Hepatocyte (in vitro differentiated cells): ENCODE measurements around the gene DNAJC15. TPM values are rescaled to one million over a fixed set of nuclear protein-coding genes. Genes with fewer than 3 reads are reported as not detected.
"Not testable (repeated sequence)": the region's sequence is repeated elsewhere in the genome, so short reads cannot be mapped to it uniquely, and the experiment has no call there.

Experiments used
- DNase-seq: peaks from one replicate; pipeline ENCODE4 v3.0.0-alpha.2; 2016; ENCODE audit warnings: low spot score
- H2AFZ ChIP-seq: fragments of 200-600 bp; sonication (generic); 2 replicates; pipeline ENCODE4 v1.6.0; 2016; ENCODE audit warnings: antibody characterized with exemption, mild to moderate bottlenecking
- H3K27ac ChIP-seq: fragments of 200-600 bp; sonication (generic); 2 replicates; pipeline ENCODE4 v1.5.1; 2016; ENCODE audit warnings: mild to moderate bottlenecking
- H3K27me3 ChIP-seq: fragments of 200-600 bp; sonication (generic); 2 replicates; pipeline ENCODE4 v1.6.1; 2016
- H3K36me3 ChIP-seq: fragments of 200-600 bp; sonication (generic); replicated peaks from 2 replicates; pipeline ENCODE4 v1.5.1; 2016; ENCODE audit warnings: low read depth; ENCODE audit not compliant: insufficient read depth
- H3K4me1 ChIP-seq: fragments of 200-600 bp; sonication (generic); 2 replicates; pipeline ENCODE4 v1.5.1; 2016; ENCODE audit warnings: mild to moderate bottlenecking, moderate library complexity; ENCODE audit not compliant: insufficient read depth
- H3K4me2 ChIP-seq: fragments of 200-600 bp; sonication (generic); 2 replicates; pipeline ENCODE4 v1.6.0; 2016
- H3K4me3 ChIP-seq: fragments of 200-600 bp; sonication (generic); 2 replicates; pipeline ENCODE4 v1.5.1; 2016; ENCODE audit warnings: mild to moderate bottlenecking
- H3K79me2 ChIP-seq: fragments of 200-600 bp; sonication (generic); 2 replicates; pipeline ENCODE4 v1.6.0; 2017; ENCODE audit warnings: mild to moderate bottlenecking
- H3K9me2 ChIP-seq: fragments of 200-600 bp; sonication (generic); replicated peaks from 2 replicates; pipeline ENCODE4 v1.6.0; 2017; ENCODE audit warnings: mild to moderate bottlenecking; ENCODE audit not compliant: insufficient read depth
- H3K9me3 ChIP-seq: fragments of 200-600 bp; sonication (generic); 2 replicates; pipeline ENCODE4 v1.5.1; 2016; ENCODE audit warnings: low read depth, mild to moderate bottlenecking
- H4K20me1 ChIP-seq: fragments of 200-600 bp; sonication (generic); 2 replicates; pipeline ENCODE4 v1.6.0; 2016; ENCODE audit warnings: mild to moderate bottlenecking; ENCODE audit not compliant: insufficient read depth, poor library complexity, severe bottlenecking
- EZH2 ChIP-seq: fragments of 200-600 bp; sonication (generic); IDR thresholded peaks from 2 replicates; pipeline ENCODE4 v1.6.1; 2016; ENCODE audit warnings: antibody characterized with exemption, mild to moderate bottlenecking, borderline replicate concordance
- EZH2phosphoT487 ChIP-seq: fragments of 200-600 bp; sonication (generic); IDR thresholded peaks from one replicate; pipeline ENCODE4 v1.6.1; 2018; ENCODE audit warnings: antibody characterized with exemption, mild to moderate bottlenecking, low read depth, moderate library complexity; ENCODE audit not compliant: unreplicated experiment, severe bottlenecking
- WGBS: methylation state at CpG from one replicate; pipeline ENCODE4 v1.1.6; 2016; ENCODE audit warnings: low lambda C conversion rate; ENCODE audit errors: missing lambda C conversion rate; 5-methylcytosine and 5-hydroxymethylcytosine counted together
- polyA plus RNA-seq: library from polyadenylated mRNA; unstranded; fragments of >200 nt; fragmentation: Nextera tagmentation; extraction: Ambion mirVana; gene quantifications from 2 replicates; pipeline ENCODE4 v1.2.1, GENCODE V29; 2016
- total RNA-seq: library from RNA; depleted of rRNA; stranded (reverse); fragments of >200 nt; gene quantifications from 2 replicates; pipeline ENCODE4 v1.2.3, GENCODE V29; 2014
- TF ChIP-seq, protein P1 (sequence below): fragments of 200-600 bp; sonication (generic); IDR thresholded peaks from 2 replicates; pipeline ENCODE4 v1.5.1; 2016; ENCODE audit warnings: antibody characterized with exemption, mild to moderate bottlenecking; ENCODE audit not compliant: poor library complexity

The DNAJC15 gene
- total and polyA plus RNA-seq, 2 experiments from 2014 or later: 3.5 to 10.6 TPM

DNA sequence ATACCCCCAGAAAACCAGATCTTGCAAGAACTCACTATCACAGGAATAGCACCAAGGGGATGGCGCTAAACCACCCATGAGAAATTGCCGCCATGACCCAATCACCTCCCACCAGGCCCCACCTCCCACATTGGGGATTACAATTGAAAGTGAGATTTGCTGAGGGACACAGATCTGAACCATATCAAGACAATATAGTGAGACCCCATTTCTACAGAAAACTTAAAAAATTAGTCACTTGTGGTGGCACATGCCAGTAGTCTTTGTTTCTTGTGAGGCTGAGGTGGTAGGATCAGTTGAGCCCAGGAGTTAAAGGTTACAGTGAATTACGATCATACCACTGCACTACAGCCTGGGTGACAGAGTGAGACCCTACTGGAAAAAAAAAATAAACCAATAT, 9.7 kb downstream of the DNAJC15 start:
- Histone ChIP-seq H3K36me3 (no peaks in the 10 kb centered on the region), H3K27ac (no peak overlapping the region), H3K79me2 (no peaks in the 10 kb centered on the region), H4K20me1 (no peaks in the 10 kb centered on the region), H3K4me1 (no peaks in the 10 kb centered on the region), H3K4me2 (no peak overlapping the region), H3K4me3 (no peak overlapping the region), H3K9me3 (no peaks in the 10 kb centered on the region), H3K27me3 (no peaks in the 10 kb centered on the region), H3K9me2 (no peaks in the 10 kb centered on the region), H2AFZ (no peak overlapping the region)
- WGBS: 95% methylated on average over 3 of the region's 3 CpGs
- TF ChIP-seq, protein P1, sequence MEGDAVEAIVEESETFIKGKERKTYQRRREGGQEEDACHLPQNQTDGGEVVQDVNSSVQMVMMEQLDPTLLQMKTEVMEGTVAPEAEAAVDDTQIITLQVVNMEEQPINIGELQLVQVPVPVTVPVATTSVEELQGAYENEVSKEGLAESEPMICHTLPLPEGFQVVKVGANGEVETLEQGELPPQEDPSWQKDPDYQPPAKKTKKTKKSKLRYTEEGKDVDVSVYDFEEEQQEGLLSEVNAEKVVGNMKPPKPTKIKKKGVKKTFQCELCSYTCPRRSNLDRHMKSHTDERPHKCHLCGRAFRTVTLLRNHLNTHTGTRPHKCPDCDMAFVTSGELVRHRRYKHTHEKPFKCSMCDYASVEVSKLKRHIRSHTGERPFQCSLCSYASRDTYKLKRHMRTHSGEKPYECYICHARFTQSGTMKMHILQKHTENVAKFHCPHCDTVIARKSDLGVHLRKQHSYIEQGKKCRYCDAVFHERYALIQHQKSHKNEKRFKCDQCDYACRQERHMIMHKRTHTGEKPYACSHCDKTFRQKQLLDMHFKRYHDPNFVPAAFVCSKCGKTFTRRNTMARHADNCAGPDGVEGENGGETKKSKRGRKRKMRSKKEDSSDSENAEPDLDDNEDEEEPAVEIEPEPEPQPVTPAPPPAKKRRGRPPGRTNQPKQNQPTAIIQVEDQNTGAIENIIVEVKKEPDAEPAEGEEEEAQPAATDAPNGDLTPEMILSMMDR: no peak
- TF ChIP-seq EZH2phosphoT487 (no peak), EZH2 (no peak)
- no peak for DNase-seq

DNA sequence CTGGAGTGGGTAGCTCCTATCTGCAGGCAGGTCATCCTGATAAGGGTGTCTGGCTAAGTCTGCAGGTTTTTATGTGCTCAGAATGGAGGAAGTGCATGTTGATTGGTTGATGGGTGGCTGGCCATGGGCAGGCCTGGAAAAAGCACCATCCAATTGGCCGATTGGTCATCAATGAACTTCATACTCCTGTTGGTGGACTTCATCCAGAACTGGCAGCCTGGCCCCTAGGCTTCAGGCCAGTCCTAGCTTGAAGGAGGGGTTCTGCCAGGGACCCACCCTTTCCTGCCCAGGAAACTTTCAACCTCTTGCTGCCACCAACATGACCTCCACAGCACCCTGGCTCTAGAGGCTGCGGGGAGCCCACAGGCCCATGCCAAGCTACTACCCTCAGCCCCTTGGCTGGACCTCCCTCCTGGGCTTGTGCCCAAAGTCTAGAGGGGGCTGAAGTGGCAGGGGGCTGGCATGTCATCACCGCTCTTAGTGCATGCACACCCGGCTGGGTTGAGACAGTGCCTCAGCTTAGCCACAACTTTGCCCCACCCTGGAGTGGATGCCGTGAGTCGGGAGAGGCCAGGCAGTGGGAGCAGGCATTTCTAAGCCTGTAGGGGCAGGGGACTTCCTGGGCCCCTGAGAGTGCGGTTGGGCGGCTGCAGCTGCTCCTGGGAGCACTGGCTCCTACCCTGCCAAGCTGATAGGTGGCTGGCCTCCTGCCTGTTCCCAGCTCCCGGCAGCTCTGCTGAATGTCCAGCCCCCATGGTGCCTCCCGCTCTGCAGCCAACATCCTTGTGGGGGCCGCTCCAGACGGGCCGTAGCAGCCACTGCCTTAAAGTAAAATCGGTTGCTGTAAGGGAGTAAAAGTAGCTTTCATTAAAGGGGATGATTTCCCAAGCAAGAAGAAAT, 13.2 kb downstream of the DNAJC15 start:
- Histone ChIP-seq H2AFZ (no peak overlapping the region), H3K36me3 (no peaks in the 10 kb centered on the region), H3K9me3 (no peaks in the 10 kb centered on the region), H3K4me1 (peaks cover 5% of the 10 kb centered on the region), H3K27ac (no peak overlapping the region), H3K9me2 (no peaks in the 10 kb centered on the region), H4K20me1 (no peaks in the 10 kb centered on the region), H3K79me2 (no peaks in the 10 kb centered on the region), H3K27me3 (no peaks in the 10 kb centered on the region), H3K4me2 (peak overlapping the region; percentile 24), H3K4me3 (no peak overlapping the region)
- no peak for TF ChIP-seq EZH2
- no peak for DNase-seq
- 76% methylated on average over 14 of the region's 14 CpGs for WGBS

DNA sequence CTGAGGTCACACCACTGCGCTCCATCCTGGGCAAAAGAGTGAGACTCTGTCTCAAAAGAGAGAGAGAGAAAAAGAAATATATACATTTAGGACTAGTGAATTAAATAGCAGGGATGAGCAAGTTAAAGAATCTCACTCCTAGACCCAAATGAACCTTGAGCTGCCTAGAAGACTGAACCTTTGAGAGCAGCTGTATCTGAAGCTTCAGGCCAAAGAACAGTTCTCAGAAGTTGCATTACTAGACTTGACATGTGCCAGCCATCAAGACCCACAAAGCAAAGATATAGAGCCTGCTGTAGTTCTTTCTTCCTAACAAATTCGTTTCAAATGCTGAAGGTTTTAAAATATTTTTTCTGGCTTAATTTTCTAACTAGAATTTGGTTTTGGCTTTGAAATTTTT, 16.6 kb downstream of the DNAJC15 start:
- no peaks in the 10 kb centered on the region for H4K20me1 ChIP-seq
- no peak overlapping the region for H3K4me2 ChIP-seq
- H3K4me3 ChIP-seq: no peak overlapping the region
- H3K4me1 ChIP-seq: peaks cover 7% of the 10 kb centered on the region
- WGBS: 90% methylated on average over 2 of the region's 2 CpGs
- TF ChIP-seq EZH2phosphoT487 (no peak), EZH2 (no peak)
- TF ChIP-seq, protein P1: no peak
- no peak for DNase-seq
- H3K27me3 ChIP-seq: no peaks in the 10 kb centered on the region
- H3K27ac ChIP-seq: peak overlapping the region; percentile 71
- no peaks in the 10 kb centered on the region for H3K36me3 ChIP-seq
- no peaks in the 10 kb centered on the region for H3K79me2 ChIP-seq
- H2AFZ ChIP-seq: no peak overlapping the region
- no peaks in the 10 kb centered on the region for H3K9me3 ChIP-seq
- H3K9me2 ChIP-seq: no peaks in the 10 kb centered on the region

DNA sequence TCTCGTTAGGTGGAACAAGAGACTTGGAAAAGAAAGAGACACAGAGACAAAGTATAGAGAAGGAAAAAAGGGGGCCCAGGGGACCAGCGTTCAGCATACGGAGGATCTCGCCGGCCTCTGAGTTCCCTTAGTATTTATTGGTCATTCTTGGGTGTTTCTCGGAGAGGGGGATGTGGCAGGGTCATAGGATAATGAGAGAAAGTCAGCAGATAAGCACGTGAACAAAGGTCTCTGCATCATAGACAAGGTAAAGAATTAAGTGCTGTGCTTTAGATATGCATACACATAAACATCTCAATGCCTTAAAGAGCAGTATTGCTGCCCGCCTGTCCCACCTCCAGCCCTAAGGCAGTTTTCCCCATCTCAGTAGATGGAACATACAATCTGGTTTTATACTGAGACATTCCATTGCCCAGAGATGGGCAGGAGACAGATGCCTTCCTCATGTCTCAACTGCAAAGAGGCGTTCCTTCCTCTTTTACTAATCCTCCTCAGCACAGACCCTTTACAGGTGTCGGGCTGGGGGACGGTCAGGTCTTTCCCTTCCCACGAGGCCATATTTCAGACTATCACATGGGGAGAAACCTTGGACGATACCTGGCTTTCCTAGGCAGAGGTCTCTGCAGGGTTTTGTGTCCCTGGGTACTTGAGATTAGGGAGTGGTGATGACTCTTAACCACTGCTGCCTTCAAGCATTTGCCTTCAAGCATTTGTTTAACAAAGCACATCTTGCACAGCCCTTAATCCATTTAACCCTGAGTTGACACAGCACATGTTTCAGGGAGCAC, 17.4 kb downstream of the DNAJC15 start:
- 72% methylated on average over 13 of the region's 13 CpGs for WGBS
- not testable (repeated sequence) for H3K4me1 ChIP-seq, H3K9me3 ChIP-seq, H4K20me1 ChIP-seq, H3K4me3 ChIP-seq, H2AFZ ChIP-seq, DNase-seq, H3K9me2 ChIP-seq, H3K79me2 ChIP-seq, H3K36me3 ChIP-seq, H3K27me3 ChIP-seq, H3K4me2 ChIP-seq
- H3K27ac ChIP-seq: peak overlapping the region; percentile 71
